ENCODE measurements around the gene CCDC13.

- no peak for TF ChIP-seq CTCF (IDR thresholded peaks at IDR 0.05)
- TF ChIP-seq POLR2A (IDR thresholded peaks at IDR 0.05; ENCODE audit: low read depth): no peak
Measured at GRCh38 chr3:42728668-42729364, 44.2 kb downstream of the CCDC13 start.
